Uterus (tissue), 4 donors: ENCODE measurements around the gene CIAO2B. TPM values are rescaled to one million over a fixed set of nuclear protein-coding genes. Genes with fewer than 3 reads are reported as not detected.

Experiments
- DNase-seq, 2 donors: peaks; one replicate each; pipeline ENCODE4 v3.0.0-alpha.2; 2019 to 2020
- H3K27ac ChIP-seq, 2 donors: fragments of 200-600 bp; sonication (generic); 1 replicate in 1 of 2; 2 replicates in 1 of 2; pipeline ENCODE4 v1.5.1; 2016 to 2018
- H3K27me3 ChIP-seq, 2 donors: fragments of 200-600 bp; sonication (generic); one replicate each; pipeline ENCODE4 v1.5.1; 2018 to 2019; ENCODE audit warnings: control low read depth in 1 of 2
- H3K36me3 ChIP-seq, 2 donors: fragments of 200-600 bp; sonication (generic); one replicate each; pipeline ENCODE4 v1.5.1; 2019; ENCODE audit warnings: control low read depth in 1 of 2
- H3K4me1 ChIP-seq, 2 donors: fragments of 200-600 bp; sonication (generic); one replicate each; pipeline ENCODE4 v1.5.1; 2018 to 2019; ENCODE audit warnings: control low read depth in 1 of 2
- H3K4me3 ChIP-seq, 2 donors: fragments of 200-600 bp; sonication (generic); 1 replicate in 1 of 2; 2 replicates in 1 of 2; pipeline ENCODE4 v1.5.1; 2018 to 2019; ENCODE audit warnings: mild to moderate bottlenecking in 1 of 2
- H3K9me3 ChIP-seq, 2 donors: fragments of 200-600 bp; sonication (generic); one replicate each; pipeline ENCODE4 v1.5.1; 2019; ENCODE audit warnings: control low read depth in 1 of 2
- CTCF ChIP-seq, 4 experiments: fragments of 200-600 bp in 2 of 4; fragments of 450-650 bp in 2 of 4; sonication (generic) in 2 of 4; IDR thresholded peaks; one replicate each; pipeline ENCODE4 v1.5.1; 2016 to 2019; ENCODE audit warnings: antibody characterized with exemption in 4 of 4, mild to moderate bottlenecking in 2 of 4, moderate library complexity in 1 of 4
- POLR2A ChIP-seq, 2 donors: fragments of 450-650 bp; IDR thresholded peaks; one replicate each; pipeline ENCODE4 v1.6.1; 2016; ENCODE audit warnings: antibody characterized with exemption in 2 of 2, mild to moderate bottlenecking in 1 of 2, moderate library complexity in 1 of 2
- intact Hi-C: fragments of 100-400 bp; cut with DNase I; formaldehyde crosslinking; loops from one replicate; pipeline ENCODE4 v1.15.1; 2023; ENCODE audit warnings: low total_unique reads
- total RNA-seq, 4 donors: library from RNA; depleted of rRNA in 3 of 4; stranded (reverse); fragments of >200 nt in 3 of 4; gene quantifications; one replicate each; pipeline versions ENCODE4 v1.1.0 to v1.2.4, GENCODE V29; 2014 to 2023
- donor health status: DM: yes; HTN: yes; CAD: no.

The CIAO2B gene
- total RNA-seq, 4 donors from 2014 or later, result 15.9 to 76.8 (median 74.2) TPM

- Histone ChIP-seq H3K4me1 (peaks cover 4 to 7% of the 10 kb centered on the region in 2 donors), H3K27me3 (no peaks in the 10 kb centered on the region), H3K27ac (peak overlapping the region; percentile 59 to 90), H3K4me3 (no peak overlapping the region), H3K9me3 (no peaks in the 10 kb centered on the region), H3K36me3 (no peaks in the 10 kb centered on the region)
- no peak for TF ChIP-seq CTCF (IDR thresholded peaks at IDR 0.05)
- no peak for TF ChIP-seq POLR2A (IDR thresholded peaks at IDR 0.05)
- DNase-seq, result no peak
- intact Hi-C loops, result no loop called here
These were observed 31.3 kb downstream of the CIAO2B start for GRCh38 chr16:66902648-66903543.

- Histone ChIP-seq H3K36me3 (no peaks in the 10 kb centered on the region), H3K27me3 (no peaks in the 10 kb centered on the region), H3K4me1 (peaks cover 4 to 7% of the 10 kb centered on the region in 2 donors), H3K4me3 (no peak overlapping the region), H3K27ac (peak overlapping the region; percentile 83 to 90), H3K9me3 (no peaks in the 10 kb centered on the region)
- no peak for DNase-seq
- intact Hi-C loops, result no loop called here
- no peak for TF ChIP-seq CTCF (IDR thresholded peaks at IDR 0.05)
- no peak for TF ChIP-seq POLR2A (IDR thresholded peaks at IDR 0.05)
These were observed 32.6 kb downstream of the CIAO2B start for GRCh38 chr16:66901626-66902025.

- intact Hi-C loops, result no loop called here
- no peaks in the 10 kb centered on the region for H3K36me3 ChIP-seq
- peak in 1 of 2 donors; percentile 55 for DNase-seq
- no peak overlapping the region for H3K4me3 ChIP-seq
- H3K4me1 ChIP-seq, result peaks cover 4 to 7% of the 10 kb centered on the region in 2 donors
- peak overlapping the region; percentile 83 to 90 for H3K27ac ChIP-seq
- H3K27me3 ChIP-seq, result no peaks in the 10 kb centered on the region
- H3K9me3 ChIP-seq, result no peaks in the 10 kb centered on the region
- TF ChIP-seq CTCF (IDR thresholded peaks at IDR 0.05), result no peak
- no peak for TF ChIP-seq POLR2A (IDR thresholded peaks at IDR 0.05)
These were observed 33.3 kb downstream of the CIAO2B start for GRCh38 chr16:66900721-66901441.

GRCh38 chr16:66899945-66900710, 34.1 kb downstream of the CIAO2B start:
- TF ChIP-seq CTCF (IDR thresholded peaks at IDR 0.05) (no peak), POLR2A (IDR thresholded peaks at IDR 0.05) (peak in 1 of 2 donors; percentile 17)
- peaks cover 4 to 7% of the 10 kb centered on the region in 2 donors for H3K4me1 ChIP-seq

More at GRCh38 chr16:66899945-66900710, 34.1 kb downstream of the CIAO2B start:
- peak; percentile 85 to 93 for DNase-seq
- Histone ChIP-seq H3K9me3 (no peaks in the 10 kb centered on the region), H3K4me3 (no peak overlapping the region), H3K27ac (peak overlapping the region; percentile 83 to 90), H3K36me3 (no peaks in the 10 kb centered on the region), H3K27me3 (no peaks in the 10 kb centered on the region)
- intact Hi-C loops, result no loop called here
